IPS-18c (cell line): ENCODE results near the gene RBFOX2.
A peak's percentile ranks its signal among the peaks of the same experiment; 100 is the strongest.

ENCODE experiments used
- H3K4me3 ChIP-seq: 2 replicates; pipeline ENCODE4 v1.7.0; 2013; ENCODE audit warnings: low read depth, mild to moderate bottlenecking, low read length, moderate library complexity; ENCODE audit not compliant: insufficient read depth
- H3K9me3 ChIP-seq: one replicate; pipeline ENCODE4 v1.6.1; 2013; ENCODE audit warnings: mild to moderate bottlenecking, low read length, moderate library complexity; ENCODE audit not compliant: control insufficient read depth, insufficient read depth

The RBFOX2 gene

DNA sequence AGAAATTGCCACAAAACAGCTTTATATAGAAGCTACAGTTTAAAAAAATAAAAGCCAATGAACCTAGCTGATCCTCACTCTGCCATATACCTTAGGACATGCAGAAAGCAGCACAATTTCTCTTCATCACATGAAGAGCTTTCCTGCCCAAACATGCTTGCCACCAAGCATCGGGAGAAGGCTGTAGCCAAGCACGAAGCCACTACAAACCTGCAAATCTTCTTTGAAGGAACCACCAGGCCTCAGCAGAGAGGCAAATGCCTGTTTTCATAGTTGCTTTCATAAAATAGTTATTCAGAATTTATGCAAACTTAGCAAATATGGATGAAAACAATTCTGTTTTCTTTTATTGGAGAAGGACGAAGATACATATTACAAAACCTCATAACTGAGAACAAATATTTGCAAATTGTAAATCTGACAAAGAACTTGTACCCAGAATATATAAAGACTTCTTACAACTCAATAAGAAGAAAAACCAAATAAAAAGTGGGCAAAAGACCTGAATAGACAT, 100.3 kb downstream of the RBFOX2 start:
- no peaks in the 10 kb centered on the region for H3K9me3 ChIP-seq

DNA sequence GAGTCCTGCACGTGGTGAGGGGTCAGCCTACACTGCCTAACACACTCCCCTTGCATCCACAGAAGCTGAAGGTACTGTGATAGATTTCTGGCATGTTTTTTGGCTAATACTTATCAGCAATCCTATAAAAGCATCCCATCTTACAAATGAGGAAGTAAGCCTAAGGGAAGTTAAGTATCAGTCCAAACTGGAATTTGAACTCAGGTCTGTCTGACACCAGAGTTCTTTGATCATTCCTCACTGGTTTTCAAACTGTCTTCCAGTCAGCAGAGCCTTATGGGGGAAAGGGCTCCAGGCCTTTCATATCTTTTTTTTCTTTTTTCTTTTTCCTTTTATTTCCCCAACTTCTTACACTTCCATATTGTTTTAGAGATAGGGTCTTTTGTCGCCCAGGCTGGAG, 105.6 kb downstream of the RBFOX2 start:
- Histone ChIP-seq H3K9me3 (no peaks in the 10 kb centered on the region), H3K4me3 (no peak overlapping the region)

More for the DNA sequence above, 100.3 kb downstream of the RBFOX2 start:
- H3K4me3 ChIP-seq: no peak overlapping the region

DNA sequence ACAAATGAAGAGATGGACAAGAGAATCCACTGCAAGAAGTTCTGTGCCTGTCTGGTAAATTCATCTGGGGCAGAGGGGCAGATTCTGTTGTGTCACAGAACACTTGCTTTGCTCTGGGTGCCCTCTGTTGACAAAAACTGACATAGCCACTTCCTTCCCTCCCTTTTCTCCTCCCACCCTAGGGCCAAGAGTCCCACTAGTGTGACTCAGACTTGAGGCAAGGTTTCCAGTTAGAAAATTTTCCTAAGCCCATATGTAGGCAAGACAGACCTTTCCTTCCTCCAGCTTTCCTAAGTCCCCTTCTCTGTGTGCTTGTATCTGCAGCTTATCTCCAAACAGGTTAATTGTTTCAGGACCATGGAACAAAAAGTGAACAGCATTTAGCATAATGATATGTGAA, 106.8 kb downstream of the RBFOX2 start:
- Histone ChIP-seq H3K9me3 (no peaks in the 10 kb centered on the region), H3K4me3 (no peak overlapping the region)

DNA sequence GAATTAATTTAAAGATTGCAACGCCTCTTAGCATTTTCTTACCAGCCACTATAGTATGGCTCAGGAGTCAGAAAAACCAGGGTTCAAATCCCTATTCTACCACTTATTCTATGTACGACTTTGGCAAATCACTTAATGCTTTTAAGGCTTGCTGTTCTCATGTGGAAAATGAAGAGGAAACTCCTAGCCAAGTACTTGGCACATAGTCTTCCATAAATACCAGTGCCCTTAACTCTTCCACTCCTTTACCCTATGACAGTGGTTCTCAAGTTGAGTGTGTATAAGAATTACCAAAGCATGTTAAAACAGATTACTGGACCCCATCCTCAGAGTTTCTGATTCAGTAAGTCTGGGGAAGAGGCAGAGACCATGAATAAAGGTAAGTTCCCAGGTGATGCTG, 107.6 kb downstream of the RBFOX2 start:
- Histone ChIP-seq H3K9me3 (no peaks in the 10 kb centered on the region), H3K4me3 (no peak overlapping the region)

DNA sequence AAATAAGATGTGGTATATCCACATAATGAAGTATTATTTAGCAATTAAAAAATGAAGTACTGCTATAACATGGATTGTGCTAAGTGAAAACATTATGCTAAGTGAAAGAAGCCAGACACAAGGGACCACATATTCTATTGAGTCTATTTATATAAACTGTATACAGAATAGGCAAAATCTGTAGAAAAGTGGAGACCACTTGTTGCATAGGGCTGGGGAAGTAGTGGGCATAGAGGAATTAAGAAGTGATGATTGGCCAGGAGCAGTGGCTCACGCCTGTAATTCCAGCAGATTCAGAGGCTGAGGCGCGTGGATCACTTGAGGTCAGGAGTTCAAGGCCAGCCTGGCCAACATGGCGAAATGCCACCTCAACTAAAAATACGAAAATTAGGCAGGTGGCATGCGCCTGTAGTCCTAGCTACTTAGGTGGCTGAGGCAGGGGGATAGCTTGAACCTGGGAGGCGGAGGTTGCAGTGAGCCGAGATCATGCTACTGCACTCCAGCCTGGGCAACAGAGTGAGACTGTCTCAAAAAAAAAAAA, 109.6 kb downstream of the RBFOX2 start:
- H3K9me3 ChIP-seq: no peaks in the 10 kb centered on the region
- H3K4me3 ChIP-seq: no peak overlapping the region

DNA sequence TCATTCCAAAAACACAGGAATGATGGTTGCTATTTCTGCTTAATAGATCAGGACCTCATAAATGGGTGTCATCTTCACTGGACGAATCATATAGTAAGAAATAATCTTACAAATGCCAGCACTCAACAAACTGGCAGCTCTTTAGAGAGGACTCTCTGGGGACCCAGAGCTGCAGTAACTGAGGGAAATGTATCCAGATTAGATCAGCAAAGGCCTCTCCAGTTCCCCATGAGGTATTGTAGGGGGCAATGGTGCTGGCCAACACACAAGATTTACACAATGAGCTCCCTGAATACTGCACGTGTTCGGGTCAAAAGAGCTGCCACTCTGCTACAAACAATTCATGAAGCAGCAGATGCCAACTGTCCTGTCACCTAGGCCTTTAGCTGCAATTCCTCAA, 110.2 kb downstream of the RBFOX2 start:
- H3K4me3 ChIP-seq: no peak overlapping the region
- H3K9me3 ChIP-seq: no peaks in the 10 kb centered on the region

DNA sequence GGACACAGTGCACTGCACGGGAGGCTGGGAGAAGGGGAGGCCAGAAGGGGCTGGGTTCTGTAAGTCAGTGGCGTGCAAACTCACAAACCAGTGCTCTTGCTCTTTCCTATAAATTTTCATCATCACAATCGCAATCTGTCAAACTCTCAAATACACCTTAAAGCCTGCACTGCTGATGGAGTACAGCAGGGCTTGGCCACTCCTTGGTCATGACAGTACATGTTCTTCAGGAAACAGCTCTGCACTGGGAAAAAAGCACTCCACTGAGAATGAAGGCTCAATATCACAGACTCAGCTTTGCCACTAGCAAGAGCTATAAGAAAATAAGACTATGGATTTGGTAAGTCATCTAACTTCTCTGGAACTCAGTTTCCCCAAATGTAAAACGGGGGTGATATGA, 111.0 kb downstream of the RBFOX2 start:
- H3K4me3 ChIP-seq: no peak overlapping the region
- H3K9me3 ChIP-seq: no peaks in the 10 kb centered on the region

DNA sequence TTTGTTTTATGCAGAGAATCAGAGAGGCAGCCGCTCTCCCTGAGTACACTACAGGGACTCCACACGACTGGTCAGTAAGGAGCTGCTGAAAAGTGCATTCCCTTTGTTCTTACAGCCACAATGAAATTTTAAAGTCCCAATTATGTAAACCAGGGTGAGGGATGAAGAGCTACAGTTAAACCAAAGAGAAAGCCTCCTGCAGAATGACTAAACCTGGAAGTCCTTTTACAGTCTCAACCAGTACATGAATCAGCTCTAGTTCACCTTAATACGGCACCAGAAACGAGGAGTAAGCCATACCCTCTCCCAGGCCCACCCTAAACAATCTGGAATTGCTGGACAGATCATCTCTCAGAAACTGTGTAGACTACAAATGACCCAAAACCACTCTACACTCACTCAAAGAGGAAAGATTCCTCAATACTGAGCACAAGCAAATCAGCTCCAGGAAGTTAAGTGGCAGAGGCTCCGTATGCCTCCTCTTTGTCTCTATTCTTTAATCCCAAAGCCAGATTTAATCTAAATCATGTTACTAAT, 113.1 kb downstream of the RBFOX2 start:
- H3K4me3 ChIP-seq: no peak overlapping the region; the same call in 1 of the 2 replicates
- no peaks in the 10 kb centered on the region for H3K9me3 ChIP-seq

DNA sequence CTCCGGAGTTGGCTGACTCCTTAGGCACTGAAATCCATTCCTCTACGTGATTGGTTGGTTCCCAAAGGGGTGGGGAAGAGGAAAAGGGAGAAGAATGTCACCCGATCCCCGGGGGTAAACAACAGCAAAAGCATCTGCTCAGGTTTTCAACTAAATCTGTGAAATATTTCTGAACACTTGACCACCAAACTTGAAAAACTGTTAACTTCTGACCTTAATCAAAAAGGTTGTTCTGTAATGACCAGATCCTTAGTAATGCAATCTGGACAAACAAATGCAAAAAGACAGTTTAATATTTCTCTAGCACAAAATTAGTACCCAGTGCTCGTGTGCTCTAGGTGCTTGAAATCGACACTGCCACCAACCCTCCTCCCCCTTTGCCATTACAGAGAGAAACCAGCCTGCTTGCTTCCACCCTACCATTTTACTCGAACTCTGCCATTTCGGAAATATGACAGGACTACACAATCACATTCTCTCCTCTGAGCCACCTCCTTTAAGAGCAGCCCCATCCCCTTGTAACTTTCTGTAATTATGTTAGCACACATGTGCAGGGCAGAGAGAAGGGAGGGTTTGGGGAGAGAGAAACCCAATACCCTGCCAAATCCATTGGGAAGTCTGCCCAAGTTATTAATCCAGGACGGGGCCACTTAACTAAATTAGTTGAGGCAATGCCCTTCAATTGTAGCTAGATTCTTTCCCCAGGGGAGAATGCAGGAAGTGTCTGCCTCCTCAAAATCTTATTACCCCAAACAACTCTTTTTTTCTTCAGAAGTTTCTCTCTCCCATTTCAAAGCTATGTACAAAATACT, 113.8 kb downstream of the RBFOX2 start:
- Histone ChIP-seq H3K4me3 (peak overlapping the region; percentile 10), H3K9me3 (no peaks in the 10 kb centered on the region)

DNA sequence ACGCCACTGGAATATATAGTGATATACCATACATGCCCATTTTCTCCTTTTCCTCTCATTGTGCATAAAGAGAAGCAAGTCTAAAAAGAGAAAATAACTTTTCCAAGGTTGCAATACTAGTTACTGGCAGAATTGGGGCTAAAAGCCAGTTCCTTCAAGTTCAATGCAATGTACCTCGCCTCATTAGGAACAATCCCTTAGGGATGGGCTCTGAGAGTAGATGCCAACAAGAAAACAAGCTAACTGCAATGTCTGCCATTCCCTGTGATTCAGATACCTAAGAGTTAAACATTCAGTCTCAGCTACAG, 114.3 kb downstream of the RBFOX2 start:
- no peak overlapping the region for H3K4me3 ChIP-seq
- H3K9me3 ChIP-seq: no peaks in the 10 kb centered on the region

DNA sequence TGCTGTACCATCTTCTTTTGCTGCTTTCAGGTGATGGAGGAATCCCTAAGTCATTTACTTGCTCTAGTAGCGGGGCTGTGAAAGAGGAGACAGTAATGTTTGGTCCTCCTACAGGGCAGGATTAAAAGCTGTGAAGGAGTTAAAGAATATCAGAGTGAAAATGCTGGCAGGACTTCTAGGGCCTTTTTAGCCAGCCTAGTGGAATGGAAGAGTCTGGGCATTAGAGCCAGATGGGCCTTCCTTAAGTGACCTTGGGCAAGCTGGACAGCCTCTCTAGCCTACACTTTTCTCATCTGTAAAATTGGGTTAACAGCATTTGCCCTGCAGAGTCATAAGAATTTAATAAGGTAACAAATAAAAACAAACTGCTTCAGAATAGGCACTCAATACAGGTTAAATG, 114.7 kb downstream of the RBFOX2 start:
- Histone ChIP-seq H3K9me3 (no peaks in the 10 kb centered on the region), H3K4me3 (no peak overlapping the region)

DNA sequence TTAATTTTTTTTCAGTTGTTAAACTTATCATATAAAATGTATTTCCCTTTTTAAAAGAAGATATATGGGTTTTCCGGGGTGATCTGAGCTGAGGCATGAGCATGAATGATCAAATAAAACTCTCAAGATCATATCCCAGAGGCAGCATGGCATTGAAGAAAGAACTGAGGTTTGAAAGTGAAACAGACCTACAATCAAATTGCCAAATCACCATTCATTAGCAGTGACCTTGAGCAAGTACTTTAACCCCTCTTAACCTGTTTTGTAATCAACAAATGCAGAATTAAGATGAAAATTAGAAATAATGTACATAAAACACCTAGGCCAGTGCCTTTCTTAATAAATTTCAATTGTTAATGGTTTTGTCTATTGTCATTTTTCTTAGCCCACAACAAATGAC, 116.0 kb downstream of the RBFOX2 start:
- Histone ChIP-seq H3K4me3 (no peak overlapping the region), H3K9me3 (no peaks in the 10 kb centered on the region)

DNA sequence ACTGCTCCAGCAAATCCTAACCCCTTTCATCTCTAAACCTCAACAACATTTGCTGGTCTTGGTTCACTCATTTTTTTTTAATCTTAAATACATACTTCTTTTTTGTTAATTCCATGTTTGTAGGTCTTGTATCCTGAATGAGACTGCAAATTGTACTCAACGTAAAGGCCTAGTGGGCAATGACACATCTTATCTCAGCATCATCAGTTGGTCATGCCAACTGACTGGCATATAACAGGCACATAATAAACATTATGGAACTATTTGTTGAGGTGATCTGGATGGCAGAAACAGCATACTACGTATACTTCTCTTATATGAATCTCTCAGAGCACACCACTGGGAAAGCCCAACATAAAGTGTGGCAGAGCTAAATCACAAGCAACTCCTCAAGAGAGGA, 116.7 kb downstream of the RBFOX2 start:
- no peaks in the 10 kb centered on the region for H3K9me3 ChIP-seq
- no peak overlapping the region for H3K4me3 ChIP-seq

DNA sequence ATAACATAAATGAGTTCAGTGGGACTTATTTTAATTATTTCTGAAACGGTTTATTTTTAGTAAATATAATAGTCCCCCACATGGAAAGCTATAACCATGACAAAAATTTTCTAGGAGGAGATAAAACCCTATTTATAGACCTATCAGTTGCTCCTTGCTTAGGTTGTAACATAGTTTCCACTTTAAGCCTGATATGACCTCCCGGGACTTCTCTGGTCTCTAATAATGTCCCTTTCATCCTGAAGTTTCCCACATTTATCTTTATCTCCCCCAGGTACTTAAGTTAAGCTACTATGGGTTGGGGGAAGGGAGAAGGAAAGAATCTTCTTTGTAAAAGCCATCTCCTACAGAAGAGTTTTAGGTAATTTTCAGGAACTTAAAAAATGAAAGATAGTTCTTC, 117.7 kb downstream of the RBFOX2 start:
- H3K4me3 ChIP-seq: no peak overlapping the region
- no peaks in the 10 kb centered on the region for H3K9me3 ChIP-seq

DNA sequence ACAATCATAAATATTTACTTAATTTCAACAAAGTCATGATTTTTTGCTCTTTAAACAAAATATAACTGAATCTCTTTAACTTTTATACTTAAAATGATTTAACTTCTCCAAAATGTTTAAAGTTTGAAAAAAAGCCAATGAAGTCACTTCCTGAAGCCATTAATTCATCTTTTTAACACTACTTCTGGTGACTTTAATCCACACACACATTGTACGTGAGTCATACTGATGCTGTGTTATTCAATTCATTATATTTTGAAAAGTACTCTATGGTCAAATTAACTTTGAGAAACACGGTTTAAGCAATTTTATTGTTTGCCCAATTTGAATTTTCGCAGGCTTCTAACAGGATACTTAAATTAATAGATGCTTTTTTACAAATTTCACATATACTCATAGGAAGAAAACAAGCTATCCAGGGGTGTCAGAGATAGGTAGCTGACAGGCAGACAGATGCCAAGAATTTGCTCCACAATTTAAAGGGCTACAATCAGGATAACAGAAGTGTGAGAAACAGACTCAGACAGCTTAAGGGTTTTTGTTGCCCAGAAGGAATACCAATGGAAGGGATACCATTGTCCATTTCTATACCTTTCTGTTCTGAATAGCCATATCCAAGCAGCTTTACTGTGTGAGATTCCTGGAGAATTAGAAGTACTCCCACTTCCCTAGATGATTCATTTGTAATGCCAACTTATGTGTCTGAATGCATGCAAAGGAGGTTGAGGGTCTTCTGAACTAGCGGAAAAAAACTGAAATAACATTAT, 118.4 kb downstream of the RBFOX2 start:
- Histone ChIP-seq H3K9me3 (no peaks in the 10 kb centered on the region), H3K4me3 (no peak overlapping the region)

DNA sequence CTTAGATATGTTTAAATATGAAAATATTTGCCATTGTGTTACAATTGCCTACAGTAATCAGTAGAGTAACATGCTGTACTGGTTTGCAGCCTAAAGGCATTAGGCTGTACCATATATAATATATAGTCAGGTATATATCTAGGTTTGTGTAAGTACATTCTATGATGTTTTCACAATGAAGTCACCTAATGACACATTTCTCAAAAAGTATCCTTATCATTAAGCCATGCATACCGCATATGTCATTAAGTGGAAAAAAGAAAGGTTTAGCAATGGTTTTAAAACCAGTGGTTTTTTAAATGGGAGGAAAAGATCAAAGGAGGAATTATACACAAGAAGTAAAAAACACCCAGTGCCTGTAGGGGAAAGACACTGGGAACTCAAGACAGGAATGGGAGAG, 122.7 kb downstream of the RBFOX2 start:
- no peaks in the 10 kb centered on the region for H3K9me3 ChIP-seq
- H3K4me3 ChIP-seq: no peak overlapping the region

DNA sequence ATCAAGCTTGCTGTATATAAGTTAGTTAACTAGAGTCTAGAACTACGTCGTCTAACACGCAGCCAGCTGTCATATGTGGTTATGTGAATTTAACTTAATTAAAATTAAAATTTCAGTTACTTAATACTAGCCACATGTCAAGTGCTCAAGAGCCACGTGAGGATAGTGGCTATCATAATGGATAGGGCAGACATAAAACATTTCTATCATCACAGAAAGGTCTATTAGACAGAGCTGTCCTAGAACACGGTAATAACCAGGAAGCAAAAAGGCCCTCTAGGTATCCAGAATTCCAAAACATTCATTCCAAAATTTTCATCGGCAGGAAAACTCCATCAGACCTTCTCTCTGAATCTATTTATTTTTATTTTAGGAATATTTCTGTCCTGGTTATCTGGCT, 123.9 kb downstream of the RBFOX2 start:
- Histone ChIP-seq H3K9me3 (no peaks in the 10 kb centered on the region), H3K4me3 (no peak overlapping the region)

DNA sequence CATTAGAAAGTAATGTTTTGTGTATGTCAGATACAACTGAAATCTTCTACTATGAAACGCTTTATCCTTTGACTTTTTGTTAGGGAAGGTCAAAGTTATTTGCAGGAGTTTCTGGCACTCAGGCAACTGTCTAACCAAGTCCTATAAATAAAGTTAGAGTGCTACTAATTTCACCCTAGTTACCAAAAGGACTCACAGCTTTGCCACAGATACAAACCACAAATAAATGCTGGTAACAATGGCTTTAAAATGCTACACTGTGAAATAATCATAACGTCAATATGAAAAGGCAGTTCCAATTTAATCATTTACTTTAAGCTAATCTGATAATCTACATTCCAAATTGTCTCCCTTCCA, 124.3 kb downstream of the RBFOX2 start:
- H3K9me3 ChIP-seq: no peaks in the 10 kb centered on the region
- no peak overlapping the region for H3K4me3 ChIP-seq
